ENCODE data around the gene DUT. TPM values are rescaled to one million over a fixed set of nuclear protein-coding genes. Genes with fewer than 3 reads are reported as not detected.

The DUT gene
- total RNA-seq, 1 donor from 2014 or later, result 81.0 TPM

GRCh38 chr15:48313216-48313615, 18.0 kb upstream of the DUT start:
- no peak overlapping the region for H3K27ac Mint-ChIP-seq (ENCODE audit: unreplicated experiment)
- H3K4me3 Mint-ChIP-seq (ENCODE audit: unreplicated experiment), result no peak overlapping the region
- H3K9me3 Mint-ChIP-seq (ENCODE audit: unreplicated experiment), result no peaks in the 10 kb centered on the region
- peaks cover 8% of the 10 kb centered on the region for H3K27me3 Mint-ChIP-seq (ENCODE audit: unreplicated experiment)
- no peaks in the 10 kb centered on the region for H3K36me3 Mint-ChIP-seq (ENCODE audit: unreplicated experiment)
- no peak for DNase-seq (ENCODE audit: extremely low spot score, unreplicated experiment)
- no peak for TF ChIP-seq CTCF (IDR thresholded peaks at IDR 0.05)
- no peaks in the 10 kb centered on the region for H3K4me1 Mint-ChIP-seq (ENCODE audit: unreplicated experiment)

DNA sequence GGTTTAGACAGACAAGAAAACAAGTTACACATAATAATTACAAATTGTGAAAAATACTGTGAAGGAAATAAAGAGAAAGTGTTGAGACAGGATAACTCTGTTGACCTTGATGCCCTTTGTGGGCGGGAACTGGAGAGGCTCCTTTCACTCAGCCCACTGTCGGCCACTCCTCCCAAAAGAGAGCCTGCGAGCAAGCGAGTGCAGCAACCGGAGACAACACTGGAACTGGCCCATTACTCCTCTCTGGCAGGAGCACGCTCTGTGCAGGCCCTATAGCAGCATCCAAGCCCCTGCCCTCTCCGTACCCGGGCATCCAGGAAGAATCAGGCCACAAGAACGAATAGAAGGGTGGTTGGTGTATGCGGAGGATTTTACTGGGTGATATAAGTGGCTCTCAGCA, 16.2 kb upstream of the DUT start:
- no peak for TF ChIP-seq CTCF (IDR thresholded peaks at IDR 0.05)
- Mint-ChIP-seq H3K4me3 (ENCODE audit: unreplicated experiment) (no peak overlapping the region), H3K27me3 (ENCODE audit: unreplicated experiment) (peaks cover 7% of the 10 kb centered on the region), H3K27ac (ENCODE audit: unreplicated experiment) (no peak overlapping the region), H3K9me3 (ENCODE audit: unreplicated experiment) (no peaks in the 10 kb centered on the region), H3K4me1 (ENCODE audit: unreplicated experiment) (no peaks in the 10 kb centered on the region), H3K36me3 (ENCODE audit: unreplicated experiment) (no peaks in the 10 kb centered on the region)
- DNase-seq (ENCODE audit: extremely low spot score, unreplicated experiment), result no peak

DNA sequence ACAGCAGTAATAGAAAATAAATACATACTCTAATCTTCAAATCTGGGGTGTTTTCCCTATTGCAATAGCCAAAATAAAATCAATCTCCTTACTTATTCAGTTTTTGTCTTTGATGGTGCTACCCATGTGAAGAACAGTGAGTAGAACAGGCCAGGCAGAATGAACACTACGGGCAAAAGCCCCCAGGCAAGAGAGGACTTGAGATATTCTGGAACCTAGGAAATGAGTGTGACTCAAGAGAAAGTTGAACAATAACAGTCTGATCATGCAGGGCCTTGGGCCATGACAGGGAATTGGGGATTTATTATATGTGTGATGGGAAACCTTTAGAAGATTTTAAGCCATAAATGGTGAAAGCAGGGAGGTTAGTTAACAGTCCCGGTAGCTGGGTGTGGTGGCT, 14.0 kb upstream of the DUT start:
- no peak overlapping the region for H3K4me3 Mint-ChIP-seq (ENCODE audit: unreplicated experiment)
- no peak for TF ChIP-seq CTCF (IDR thresholded peaks at IDR 0.05)
- DNase-seq (ENCODE audit: extremely low spot score, unreplicated experiment), result no peak
- no peaks in the 10 kb centered on the region for H3K9me3 Mint-ChIP-seq (ENCODE audit: unreplicated experiment)
- H3K4me1 Mint-ChIP-seq (ENCODE audit: unreplicated experiment), result no peaks in the 10 kb centered on the region
- no peaks in the 10 kb centered on the region for H3K36me3 Mint-ChIP-seq (ENCODE audit: unreplicated experiment)
- peaks cover 4% of the 10 kb centered on the region for H3K27me3 Mint-ChIP-seq (ENCODE audit: unreplicated experiment)
- no peak overlapping the region for H3K27ac Mint-ChIP-seq (ENCODE audit: unreplicated experiment)

DNA sequence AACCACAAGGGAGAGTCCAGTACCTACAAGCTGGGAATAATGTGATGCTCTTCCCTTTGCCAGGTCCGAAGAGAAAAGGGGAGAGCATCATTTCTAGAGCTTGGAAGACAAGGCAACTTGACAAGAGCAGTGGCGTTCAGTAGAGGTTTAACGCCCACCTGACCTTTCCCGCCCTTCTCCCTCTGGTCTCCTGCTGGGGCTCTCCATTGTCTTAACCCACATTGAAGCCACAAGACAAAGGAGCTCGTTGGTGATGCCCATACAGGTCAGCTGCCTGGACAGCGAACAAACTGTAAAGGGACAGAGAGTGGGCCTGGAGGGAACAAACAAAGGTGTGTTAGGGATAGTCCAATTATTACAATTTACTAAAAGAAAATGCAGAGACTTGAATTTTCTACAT, 13.1 kb upstream of the DUT start:
- Mint-ChIP-seq H3K4me3 (ENCODE audit: unreplicated experiment) (no peak overlapping the region), H3K4me1 (ENCODE audit: unreplicated experiment) (no peaks in the 10 kb centered on the region), H3K27me3 (ENCODE audit: unreplicated experiment) (peaks cover 4% of the 10 kb centered on the region), H3K9me3 (ENCODE audit: unreplicated experiment) (no peaks in the 10 kb centered on the region), H3K36me3 (ENCODE audit: unreplicated experiment) (no peaks in the 10 kb centered on the region), H3K27ac (ENCODE audit: unreplicated experiment) (no peak overlapping the region)
- DNase-seq (ENCODE audit: extremely low spot score, unreplicated experiment), result no peak
- no peak for TF ChIP-seq CTCF (IDR thresholded peaks at IDR 0.05)

- Mint-ChIP-seq H3K36me3 (ENCODE audit: unreplicated experiment) (no peaks in the 10 kb centered on the region), H3K27me3 (ENCODE audit: unreplicated experiment) (peaks cover 4% of the 10 kb centered on the region), H3K9me3 (ENCODE audit: unreplicated experiment) (no peaks in the 10 kb centered on the region), H3K4me1 (ENCODE audit: unreplicated experiment) (no peaks in the 10 kb centered on the region), H3K27ac (ENCODE audit: unreplicated experiment) (no peak overlapping the region), H3K4me3 (ENCODE audit: unreplicated experiment) (no peak overlapping the region)
- TF ChIP-seq CTCF (IDR thresholded peaks at IDR 0.05), result no peak
- no peak for DNase-seq (ENCODE audit: extremely low spot score, unreplicated experiment)
Measured at GRCh38 chr15:48323294-48323693, 7.9 kb upstream of the DUT start.

Data from osteocyte (in vitro differentiated cells).